ENCODE results near the gene IFRD2. TPM values are rescaled to one million over a fixed set of nuclear protein-coding genes. Genes with fewer than 3 reads are reported as not detected.
"Not testable (repeated sequence)": the region's sequence is repeated elsewhere in the genome, so short reads cannot be mapped to it uniquely, and the experiment has no call there.

Gene IFRD2
- total RNA-seq, 1 donor from 2014 or later: 37.3 TPM

GRCh38 chr3:50262778-50263177, 29.5 kb downstream of the IFRD2 start:
- intact Hi-C loops (cut with DNase I): no loop called here
- Histone ChIP-seq H3K36me3 (peaks cover 0 to 8% of the 10 kb centered on the region in 2 donors), H3K9me3 (no peaks in the 10 kb centered on the region), H3K27me3 (no peaks in the 10 kb centered on the region), H3K4me3 (no peak overlapping the region), H3K4me1 (peaks cover 75% of the 10 kb centered on the region), H3K27ac (peak overlapping the region; percentile 98)
- no peak for DNase-seq (ENCODE audit: extremely low spot score in 2 of 2)
- TF ChIP-seq CTCF (IDR thresholded peaks at IDR 0.05) (no peak), POLR2AphosphoS5 (IDR thresholded peaks at IDR 0.05; ENCODE audit: insufficient read depth in 1 of 2, low read depth in 1 of 2) (no peak), POLR2A (IDR thresholded peaks at IDR 0.05) (no peak)

DNA sequence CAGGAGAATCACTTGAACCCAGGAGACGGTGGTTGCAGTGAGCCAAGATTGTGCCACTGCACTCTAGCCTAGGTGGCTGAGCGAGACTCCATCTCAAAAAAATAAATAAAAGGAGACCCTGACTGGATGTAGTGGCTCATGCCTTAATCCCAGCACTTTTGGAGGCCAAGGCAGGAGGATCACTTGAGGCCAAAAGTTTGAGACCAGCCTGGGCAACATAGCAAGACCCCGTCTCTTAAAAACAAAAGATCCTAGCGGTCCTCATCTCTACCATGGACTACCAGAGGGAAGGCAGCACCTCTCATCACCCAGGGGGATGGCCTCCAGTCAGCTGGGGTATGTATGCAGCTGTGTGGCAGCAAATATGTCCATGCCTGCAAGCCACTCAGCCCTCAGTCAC, 30.0 kb downstream of the IFRD2 start:
- H3K27ac ChIP-seq: peak overlapping the region; percentile 98
- H3K4me1 ChIP-seq: peaks cover 69% of the 10 kb centered on the region
- H3K9me3 ChIP-seq; H3K27me3 ChIP-seq; DNase-seq (ENCODE audit: extremely low spot score in 2 of 2); H3K4me3 ChIP-seq; intact Hi-C loops (cut with DNase I): not testable (repeated sequence)
- H3K36me3 ChIP-seq: peaks cover 0 to 14% of the 10 kb centered on the region in 2 donors

DNA sequence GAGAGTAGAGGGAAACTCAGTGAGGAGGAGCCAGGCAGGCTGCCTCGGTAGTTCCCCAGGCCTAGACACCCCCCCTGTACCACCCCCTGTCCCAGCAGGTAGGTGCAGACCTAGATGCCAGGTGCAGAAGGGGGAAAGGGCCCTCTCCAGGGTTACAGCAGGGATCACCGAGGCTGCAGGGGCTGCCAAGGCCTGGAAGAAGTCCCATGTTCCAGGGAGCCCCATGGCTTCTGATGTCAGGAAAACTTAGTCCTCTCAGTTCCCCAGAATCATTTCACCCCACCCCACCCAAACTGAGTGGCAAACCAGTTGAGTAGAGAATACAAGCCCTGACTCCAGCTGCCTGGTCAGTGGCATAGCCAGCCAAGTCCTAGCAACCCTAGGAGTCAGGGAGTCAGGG, 30.7 kb downstream of the IFRD2 start:
- DNase-seq (ENCODE audit: extremely low spot score in 2 of 2): no peak
- no peaks in the 10 kb centered on the region for H3K9me3 ChIP-seq
- H3K4me1 ChIP-seq: peaks cover 62% of the 10 kb centered on the region
- intact Hi-C loops (cut with DNase I): no loop called here
- peaks cover 0 to 21% of the 10 kb centered on the region in 2 donors for H3K36me3 ChIP-seq
- H3K4me3 ChIP-seq: no peak overlapping the region
- no peaks in the 10 kb centered on the region for H3K27me3 ChIP-seq
- H3K27ac ChIP-seq: peak overlapping the region; percentile 98
- TF ChIP-seq POLR2A (IDR thresholded peaks at IDR 0.05) (no peak), CTCF (IDR thresholded peaks at IDR 0.05) (no peak), POLR2AphosphoS5 (IDR thresholded peaks at IDR 0.05; ENCODE audit: insufficient read depth in 1 of 2, low read depth in 1 of 2) (no peak)

DNA sequence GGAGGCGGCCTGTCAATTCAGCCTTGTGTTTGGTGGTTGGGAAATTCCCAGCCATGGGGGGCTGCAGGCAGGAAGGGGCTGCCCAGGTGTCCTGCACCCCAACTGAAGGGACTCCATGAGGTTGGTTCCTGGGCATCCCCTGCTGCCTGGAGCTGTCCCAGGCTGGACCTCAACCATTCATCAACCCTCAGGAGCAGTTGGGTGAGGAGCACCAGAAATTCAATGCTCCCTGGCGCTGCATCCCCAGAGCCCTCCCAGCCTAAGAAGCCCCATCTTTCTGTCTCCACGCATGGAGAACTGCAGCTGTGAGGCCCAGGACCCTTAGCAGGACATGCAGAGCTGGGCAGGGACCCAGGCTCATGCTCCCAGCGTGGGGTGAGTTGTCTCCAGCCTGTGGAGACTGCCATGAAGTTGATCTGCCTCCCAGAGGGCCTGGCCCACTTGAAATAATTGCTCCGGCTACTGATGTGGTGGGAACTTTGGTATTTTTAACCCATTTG, 31.2 kb downstream of the IFRD2 start:
- peak overlapping the region; percentile 54 to 61 for H3K4me3 ChIP-seq
- intact Hi-C loops (cut with DNase I): no loop called here

DNA sequence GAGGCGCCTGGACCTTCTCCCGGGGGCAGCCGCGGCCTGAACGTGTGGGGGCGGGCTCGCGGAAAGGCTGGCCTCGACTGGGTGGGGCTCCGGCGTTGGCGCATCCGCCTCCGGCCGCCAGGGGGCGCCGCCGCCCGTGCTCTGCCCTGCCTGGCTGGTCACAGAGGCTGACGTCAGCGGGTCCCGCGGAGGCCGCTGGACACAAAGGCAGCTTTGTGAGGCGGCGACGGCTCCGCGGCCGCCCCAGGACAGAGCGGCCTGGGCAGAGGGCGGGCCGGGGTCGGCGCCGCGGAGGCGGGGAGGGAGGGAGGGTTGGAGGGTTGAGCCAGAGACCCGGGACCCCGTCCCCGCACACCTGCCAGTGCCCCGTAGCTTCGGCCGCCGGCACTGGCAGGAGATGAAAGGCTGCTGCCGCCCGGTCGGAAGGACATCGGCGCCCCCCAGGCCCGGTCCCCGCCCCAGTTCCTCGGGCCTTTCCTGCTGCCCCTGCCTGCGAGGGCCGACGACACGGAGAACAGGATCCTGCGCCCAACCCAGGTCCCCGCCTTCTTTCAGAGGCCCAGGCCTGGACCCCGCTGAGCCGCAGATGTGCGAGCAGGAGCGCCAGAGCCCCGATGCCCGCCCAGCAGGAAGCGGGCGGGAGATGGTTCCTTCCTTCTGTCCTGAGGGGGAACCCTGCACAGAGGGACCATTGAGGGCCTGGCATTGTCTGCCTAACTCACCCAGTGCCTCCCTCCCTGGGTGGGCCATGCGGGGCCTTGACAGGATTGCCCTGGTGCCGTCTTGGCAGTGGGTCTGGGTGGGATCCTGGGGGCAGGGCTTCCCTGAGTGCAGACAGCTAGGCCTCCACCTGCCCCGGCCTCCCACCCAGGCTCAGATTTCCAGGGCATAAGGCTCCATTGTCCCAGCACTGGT, 31.9 kb downstream of the IFRD2 start:
- H3K4me3 ChIP-seq: peak overlapping the region; percentile 54 to 61
- no peaks in the 10 kb centered on the region for H3K27me3 ChIP-seq
- H3K27ac ChIP-seq: peak overlapping the region; percentile 98
- TF ChIP-seq CTCF (IDR thresholded peaks at IDR 0.05): peak; percentile 92 to 99 (median 95)
- peak in 1 of 2 donors; percentile 71 for TF ChIP-seq POLR2AphosphoS5 (IDR thresholded peaks at IDR 0.05; ENCODE audit: insufficient read depth in 1 of 2, low read depth in 1 of 2)
- TF ChIP-seq POLR2A (IDR thresholded peaks at IDR 0.05): peak in 1 of 2 donors; percentile 82
- no peaks in the 10 kb centered on the region for H3K9me3 ChIP-seq
- peaks cover 0 to 27% of the 10 kb centered on the region in 2 donors for H3K36me3 ChIP-seq
- H3K4me1 ChIP-seq: peaks cover 57% of the 10 kb centered on the region
- intact Hi-C loops (cut with DNase I): no loop called here
- no peak for DNase-seq (ENCODE audit: extremely low spot score in 2 of 2)

More for the DNA sequence above, 31.2 kb downstream of the IFRD2 start:
- H3K27me3 ChIP-seq: no peaks in the 10 kb centered on the region
- peaks cover 0 to 26% of the 10 kb centered on the region in 2 donors for H3K36me3 ChIP-seq
- H3K4me1 ChIP-seq: peaks cover 57% of the 10 kb centered on the region
- DNase-seq (ENCODE audit: extremely low spot score in 2 of 2): no peak
- no peaks in the 10 kb centered on the region for H3K9me3 ChIP-seq
- H3K27ac ChIP-seq: peak overlapping the region; percentile 98
- TF ChIP-seq POLR2A (IDR thresholded peaks at IDR 0.05): no peak

Measured in vagina (tissue), 2 donors.